GM23248 (cell line): ENCODE measurements around the gene WDR54. TPM values are rescaled to one million over a fixed set of nuclear protein-coding genes. Genes with fewer than 3 reads are reported as not detected.

ENCODE experiments used
- DNase-seq: peaks from one replicate; pipeline ENCODE4 v3.0.0-alpha.2; 2015
- H2AFZ ChIP-seq: fragments of 200-600 bp; sonication (generic); 2 replicates; pipeline ENCODE4 v1.6.1; 2016; ENCODE audit warnings: antibody characterized with exemption
- H3F3A ChIP-seq: fragments of 200-600 bp; sonication (generic); 2 replicates; pipeline ENCODE4 v1.6.1; 2016; ENCODE audit warnings: mild to moderate bottlenecking, antibody characterized with exemption, mixed run types; ENCODE audit not compliant: insufficient read depth
- H3K27ac ChIP-seq: fragments of 200-600 bp; sonication (generic); 2 replicates; pipeline ENCODE4 v1.5.1; 2016; ENCODE audit warnings: mild to moderate bottlenecking
- H3K27me3 ChIP-seq: fragments of 200-600 bp; sonication (generic); replicated peaks from 2 replicates; pipeline ENCODE4 v1.6.1; 2016; ENCODE audit warnings: mild to moderate bottlenecking; ENCODE audit not compliant: insufficient read depth
- H3K36me3 ChIP-seq: fragments of 200-600 bp; sonication (generic); 2 replicates; pipeline ENCODE4 v1.6.1; 2016; ENCODE audit warnings: low read depth, mild to moderate bottlenecking
- H3K4me1 ChIP-seq: fragments of 200-600 bp; sonication (generic); 2 replicates; pipeline ENCODE4 v1.6.1; 2016; ENCODE audit warnings: mild to moderate bottlenecking; ENCODE audit not compliant: insufficient read depth
- H3K4me2 ChIP-seq: fragments of 200-600 bp; sonication (generic); one replicate; pipeline ENCODE4 v1.6.1; 2016; ENCODE audit warnings: mild to moderate bottlenecking; ENCODE audit not compliant: unreplicated experiment
- H3K4me3 ChIP-seq: fragments of 200-600 bp; sonication (generic); 2 replicates; pipeline ENCODE4 v1.5.1; 2016; ENCODE audit warnings: mild to moderate bottlenecking
- H3K79me2 ChIP-seq: fragments of 200-600 bp; sonication (generic); 2 replicates; pipeline ENCODE4 v1.6.1; 2016; ENCODE audit warnings: mild to moderate bottlenecking; ENCODE audit not compliant: insufficient read depth
- H3K9ac ChIP-seq: fragments of 200-600 bp; sonication (generic); 2 replicates; pipeline ENCODE4 v1.6.1; 2016; ENCODE audit warnings: mild to moderate bottlenecking
- H3K9me2 ChIP-seq: fragments of 200-600 bp; sonication (generic); 2 replicates; pipeline ENCODE4 v1.6.1; 2016; ENCODE audit warnings: mixed run types, mild to moderate bottlenecking, moderate library complexity; ENCODE audit not compliant: insufficient read depth
- H3K9me3 ChIP-seq: fragments of 200-600 bp; sonication (generic); one replicate; pipeline ENCODE4 v1.6.1; 2017; ENCODE audit warnings: low read depth
- H4K20me1 ChIP-seq: fragments of 200-600 bp; sonication (generic); 2 replicates; pipeline ENCODE4 v1.6.0; 2016; ENCODE audit not compliant: insufficient read depth
- EZH2 ChIP-seq: fragments of 200-600 bp; sonication (generic); IDR thresholded peaks from 2 replicates; pipeline ENCODE4 v1.6.1; 2018; ENCODE audit warnings: antibody characterized with exemption, mild to moderate bottlenecking; ENCODE audit not compliant: insufficient read depth, poor library complexity, severe bottlenecking
- EZH2phosphoT487 ChIP-seq: fragments of 200-600 bp; sonication (generic); IDR thresholded peaks from 2 replicates; pipeline ENCODE4 v1.6.1; 2018; ENCODE audit warnings: antibody characterized with exemption, moderate library complexity, mild to moderate bottlenecking, low read depth; ENCODE audit not compliant: insufficient read depth
- WGBS, 2 experiments: methylation state at CpG; one replicate each; pipeline ENCODE4 v1.1.6; 2015 to 2017; ENCODE audit warnings: low lambda C conversion rate in 2 of 2, low coverage in 1 of 2; ENCODE audit errors: missing lambda C conversion rate in 2 of 2; 5-methylcytosine and 5-hydroxymethylcytosine counted together
- in situ Hi-C: fragments of 300-500 bp; cut with MboI; formaldehyde crosslinking; loops from 2 replicates; pipeline ENCODE4 v1.15.0; 2020
- polyA plus RNA-seq: library from polyadenylated mRNA; unstranded; fragments of >200 nt; fragmentation: Nextera tagmentation; extraction: Ambion mirVana; gene quantifications from 2 replicates; pipeline ENCODE4 v1.2.1, GENCODE V29; 2016
- total RNA-seq: library from RNA; depleted of rRNA; stranded (reverse); fragments of >200 nt; shearing (Covaris generic); gene quantifications from 2 replicates; pipeline ENCODE4 v1.2.3, GENCODE V29; 2014; rRNA removed

WDR54 gene
- total and polyA plus RNA-seq, 2 experiments from 2014 or later: 45.0 to 50.8 TPM

DNA sequence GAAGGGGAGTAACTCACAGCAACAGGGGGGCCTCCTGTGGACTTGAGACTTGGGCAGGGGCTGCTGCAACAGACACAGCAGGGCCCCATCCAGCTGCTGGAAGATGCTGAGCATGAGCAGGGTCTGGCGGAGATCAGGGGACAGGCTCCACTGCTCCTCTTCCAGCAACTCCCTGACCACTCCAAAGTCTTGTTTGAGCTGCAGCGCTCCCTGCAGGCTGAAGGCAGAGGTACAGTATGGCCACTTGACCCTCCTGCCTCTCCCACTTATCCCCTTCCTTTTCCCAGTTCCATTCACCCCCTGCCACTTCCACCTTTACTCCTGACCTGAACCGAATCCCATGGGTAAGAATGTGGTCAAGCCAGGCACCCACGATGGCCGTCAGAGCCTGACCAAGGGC lies 53.4 kb downstream of the WDR54 start:
- in situ Hi-C loops: no loop called here
- TF ChIP-seq EZH2phosphoT487: no peak
- no peak for TF ChIP-seq EZH2

More for the DNA sequence above, 53.4 kb downstream of the WDR54 start:
- peaks cover 40% of the 10 kb centered on the region for H3K79me2 ChIP-seq
- no peak overlapping the region for H3K4me2 ChIP-seq
- H3F3A ChIP-seq: peaks cover 28% of the 10 kb centered on the region
- H2AFZ ChIP-seq: no peak overlapping the region
- no peaks in the 10 kb centered on the region for H4K20me1 ChIP-seq
- peaks cover 15% of the 10 kb centered on the region; the same call in 1 of the 2 replicates for H3K36me3 ChIP-seq
- no peaks in the 10 kb centered on the region for H3K27me3 ChIP-seq
- H3K4me1 ChIP-seq: peaks cover 15% of the 10 kb centered on the region
- no peaks in the 10 kb centered on the region for H3K9me2 ChIP-seq
- 96% methylated on average over 5 of the region's 5 CpGs for WGBS, 2 experiments
- H3K9me3 ChIP-seq: no peaks in the 10 kb centered on the region
- H3K9ac ChIP-seq: no peak overlapping the region
- H3K4me3 ChIP-seq: no peak overlapping the region
- no peak overlapping the region for H3K27ac ChIP-seq
- DNase-seq: no peak

Other genes starting within 250 kb of the WDR54 start
- gene MOB1A, start 242.9 kb upstream of the WDR54 start, total RNA-seq: 120 and 139 TPM in 2 replicates
- gene MOB1A, start 242.9 kb upstream of the WDR54 start, polyA plus RNA-seq: 92.2 and 105 TPM in 2 replicates
- 211 and 215 TPM in 2 replicates for gene MTHFD2, start 223.1 kb upstream of the WDR54 start, total RNA-seq
- gene MTHFD2, start 223.1 kb upstream of the WDR54 start, polyA plus RNA-seq: 139 and 144 TPM in 2 replicates
- gene SLC4A5, start 78.3 kb upstream of the WDR54 start, total RNA-seq: 0.32 and 0.38 TPM in 2 replicates
- gene SLC4A5, start 78.3 kb upstream of the WDR54 start, polyA plus RNA-seq: 0.35 TPM in 1 of 2 replicates, not detected in the other
- 172 and 176 TPM in 2 replicates for gene DCTN1, start 41.4 kb upstream of the WDR54 start, total RNA-seq
- 169 and 171 TPM in 2 replicates for gene DCTN1, start 41.4 kb upstream of the WDR54 start, polyA plus RNA-seq
- gene C2orf81, start 111 bp upstream of the WDR54 start, total RNA-seq: 1.6 and 3.5 TPM in 2 replicates
- 6.0 TPM in 2 replicates for gene C2orf81, start 111 bp upstream of the WDR54 start, polyA plus RNA-seq
- gene RTKN, start 20.2 kb downstream of the WDR54 start, total RNA-seq: 13.5 and 17.5 TPM in 2 replicates
- 13.0 and 14.5 TPM in 2 replicates for gene RTKN, start 20.2 kb downstream of the WDR54 start, polyA plus RNA-seq
- gene INO80B, start 33.4 kb downstream of the WDR54 start, total RNA-seq: 10.9 and 32.5 TPM in 2 replicates
- 3.8 and 4.9 TPM in 2 replicates for gene INO80B, start 33.4 kb downstream of the WDR54 start, polyA plus RNA-seq
- 37.9 and 58.7 TPM in 2 replicates for gene WBP1, start 36.7 kb downstream of the WDR54 start, total RNA-seq
- 42.4 and 47.1 TPM in 2 replicates for gene WBP1, start 36.7 kb downstream of the WDR54 start, polyA plus RNA-seq
- gene MOGS, start 43.7 kb downstream of the WDR54 start, total RNA-seq: 55.7 and 58.6 TPM in 2 replicates
- 14.5 and 16.8 TPM in 2 replicates for gene MOGS, start 43.7 kb downstream of the WDR54 start, polyA plus RNA-seq
- gene MRPL53, start 51.0 kb downstream of the WDR54 start, total RNA-seq: 14.8 and 18.5 TPM in 2 replicates
- gene MRPL53, start 51.0 kb downstream of the WDR54 start, polyA plus RNA-seq: 69.2 and 71.0 TPM in 2 replicates
- gene CCDC142, start 61.3 kb downstream of the WDR54 start, total RNA-seq: 5.1 and 12.8 TPM in 2 replicates
- 6.4 and 6.8 TPM in 2 replicates for gene CCDC142, start 61.3 kb downstream of the WDR54 start, polyA plus RNA-seq
- gene TTC31, start 61.4 kb downstream of the WDR54 start, total RNA-seq: 15.9 and 17.7 TPM in 2 replicates
- 14.2 and 20.4 TPM in 2 replicates for gene TTC31, start 61.4 kb downstream of the WDR54 start, polyA plus RNA-seq
- gene LBX2, start 77.9 kb downstream of the WDR54 start, total RNA-seq: 0.38 and 4.6 TPM in 2 replicates
- 0.87 and 1.1 TPM in 2 replicates for gene LBX2, start 77.9 kb downstream of the WDR54 start, polyA plus RNA-seq
- 15.6 and 24.1 TPM in 2 replicates for gene PCGF1, start 86.0 kb downstream of the WDR54 start, total RNA-seq
- 23.5 and 24.8 TPM in 2 replicates for gene PCGF1, start 86.0 kb downstream of the WDR54 start, polyA plus RNA-seq
- gene TLX2, start 92.7 kb downstream of the WDR54 start, total RNA-seq: not detected in 2 replicates
- gene TLX2, start 92.7 kb downstream of the WDR54 start, polyA plus RNA-seq: not detected in 2 replicates
- gene DQX1, start 104.5 kb downstream of the WDR54 start, total RNA-seq: not detected in 2 replicates
- gene DQX1, start 104.5 kb downstream of the WDR54 start, polyA plus RNA-seq: not detected in 2 replicates
- gene AUP1, start 108.0 kb downstream of the WDR54 start, total RNA-seq: 114 and 119 TPM in 2 replicates
- 119 and 122 TPM in 2 replicates for gene AUP1, start 108.0 kb downstream of the WDR54 start, polyA plus RNA-seq
- gene HTRA2, start 108.2 kb downstream of the WDR54 start, total RNA-seq: 23.0 and 35.2 TPM in 2 replicates
- gene HTRA2, start 108.2 kb downstream of the WDR54 start, polyA plus RNA-seq: 33.6 and 34.0 TPM in 2 replicates
- gene LOXL3, start 132.2 kb downstream of the WDR54 start, total RNA-seq: 52.4 and 56.9 TPM in 2 replicates
- gene LOXL3, start 132.2 kb downstream of the WDR54 start, polyA plus RNA-seq: 55.2 and 57.2 TPM in 2 replicates
- 32.2 and 40.3 TPM in 2 replicates for gene DOK1, start 133.0 kb downstream of the WDR54 start, total RNA-seq
- gene DOK1, start 133.0 kb downstream of the WDR54 start, polyA plus RNA-seq: 32.6 and 36.2 TPM in 2 replicates
- gene M1AP, start 226.6 kb downstream of the WDR54 start, total RNA-seq: 0.25 and 1.5 TPM in 2 replicates
- 0.13 and 0.18 TPM in 2 replicates for gene M1AP, start 226.6 kb downstream of the WDR54 start, polyA plus RNA-seq
- 4.2 and 15.6 TPM in 2 replicates for gene SEMA4F, start 232.5 kb downstream of the WDR54 start, total RNA-seq
- 5.6 and 5.9 TPM in 2 replicates for gene SEMA4F, start 232.5 kb downstream of the WDR54 start, polyA plus RNA-seq